A549 (cell line): Measurements from ENCODE around the gene OVAAL.

Experiments
- CHD2 ChIP-seq: fragments of 150-350 bp; IDR thresholded peaks from 2 replicates; pipeline ENCODE4 v1.6.1; 2014; ENCODE audit warnings: low read length; ENCODE audit not compliant: partially characterized antibody
- CTCF ChIP-seq: fragments of >200 bp; sonication (Bioruptor Twin); formaldehyde crosslinking; IDR thresholded peaks from 3 replicates; pipeline ENCODE4 v1.5.1; 2016
- EHF ChIP-seq: fragments of 250-450 bp; sonication (Bioruptor Pico); IDR thresholded peaks from 2 replicates; pipeline ENCODE4 v1.5.0; 2020; ENCODE audit warnings: mild to moderate bottlenecking
- JUNB ChIP-seq: fragments of >200 bp; sonication (Bioruptor Twin); formaldehyde crosslinking; IDR thresholded peaks from 2 replicates; pipeline ENCODE4 v1.6.1; 2016
- KDM1A ChIP-seq: fragments of 200-600 bp; sonication (generic); IDR thresholded peaks from 2 replicates; pipeline ENCODE4 v1.6.1; 2016; ENCODE audit warnings: low read depth, mild to moderate bottlenecking
- MAX ChIP-seq: IDR thresholded peaks from 2 replicates; pipeline ENCODE4 v1.6.1; 2012
- MYC ChIP-seq: IDR thresholded peaks from 2 replicates; pipeline ENCODE4 v1.6.1; 2012; ENCODE audit warnings: mild to moderate bottlenecking, inconsistent platforms, low read length, improper control_type of control experiment, borderline replicate concordance
- POLR2A ChIP-seq: IDR thresholded peaks from 2 replicates; pipeline ENCODE4 v1.6.1; 2012; ENCODE audit warnings: mild to moderate bottlenecking, low read length
- RAD21 ChIP-seq, 2 experiments: fragments of >200 bp in 1 of 2; sonication (Bioruptor Twin) in 1 of 2; formaldehyde crosslinking in 1 of 2; IDR thresholded peaks in 1 of 2; conservative IDR thresholded peaks in 1 of 2; 2 replicates in 1 of 2; 3 replicates in 1 of 2; pipeline ENCODE4 v1.6.1; 2012 to 2018; ENCODE audit warnings: inconsistent platforms in 1 of 2
- RFX5 ChIP-seq: fragments of 450-650 bp; IDR thresholded peaks from 2 replicates; pipeline ENCODE4 v1.7.1; 2014; ENCODE audit warnings: antibody characterized with exemption, mild to moderate bottlenecking, moderate library complexity
- USF2 ChIP-seq: fragments of 450-650 bp; IDR thresholded peaks from 2 replicates; pipeline ENCODE4 v1.6.1; 2014; ENCODE audit warnings: antibody characterized with exemption
- TF ChIP-seq, protein P1 (sequence below): IDR thresholded peaks from 2 replicates; pipeline ENCODE4 v1.6.1; 2012
- TF ChIP-seq, protein P2 (sequence below): fragments of >200 bp; sonication (Bioruptor Twin); formaldehyde crosslinking; IDR thresholded peaks from 3 replicates; pipeline ENCODE4 v1.6.1; 2016

GRCh38 chr1:180536821-180537372, 21.9 kb upstream of the OVAAL start:
- TF ChIP-seq RAD21 (conservative IDR thresholded peaks at IDR 0.05 in 1 of 2, IDR thresholded peaks at IDR 0.05 in 1 of 2) (no peak), POLR2A (no peak), USF2 (no peak), CTCF (no peak), EHF (CRISPR knock-in tag) (no peak), KDM1A (no peak), MAX (no peak), MYC (no peak), RFX5 (no peak), JUNB (no peak), CHD2 (no peak)
- TF ChIP-seq, protein P1, sequence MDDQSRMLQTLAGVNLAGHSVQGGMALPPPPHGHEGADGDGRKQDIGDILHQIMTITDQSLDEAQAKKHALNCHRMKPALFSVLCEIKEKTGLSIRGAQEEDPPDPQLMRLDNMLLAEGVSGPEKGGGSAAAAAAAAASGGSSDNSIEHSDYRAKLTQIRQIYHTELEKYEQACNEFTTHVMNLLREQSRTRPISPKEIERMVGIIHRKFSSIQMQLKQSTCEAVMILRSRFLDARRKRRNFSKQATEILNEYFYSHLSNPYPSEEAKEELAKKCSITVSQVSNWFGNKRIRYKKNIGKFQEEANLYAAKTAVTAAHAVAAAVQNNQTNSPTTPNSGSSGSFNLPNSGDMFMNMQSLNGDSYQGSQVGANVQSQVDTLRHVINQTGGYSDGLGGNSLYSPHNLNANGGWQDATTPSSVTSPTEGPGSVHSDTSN: no peak
- TF ChIP-seq, protein P2, sequence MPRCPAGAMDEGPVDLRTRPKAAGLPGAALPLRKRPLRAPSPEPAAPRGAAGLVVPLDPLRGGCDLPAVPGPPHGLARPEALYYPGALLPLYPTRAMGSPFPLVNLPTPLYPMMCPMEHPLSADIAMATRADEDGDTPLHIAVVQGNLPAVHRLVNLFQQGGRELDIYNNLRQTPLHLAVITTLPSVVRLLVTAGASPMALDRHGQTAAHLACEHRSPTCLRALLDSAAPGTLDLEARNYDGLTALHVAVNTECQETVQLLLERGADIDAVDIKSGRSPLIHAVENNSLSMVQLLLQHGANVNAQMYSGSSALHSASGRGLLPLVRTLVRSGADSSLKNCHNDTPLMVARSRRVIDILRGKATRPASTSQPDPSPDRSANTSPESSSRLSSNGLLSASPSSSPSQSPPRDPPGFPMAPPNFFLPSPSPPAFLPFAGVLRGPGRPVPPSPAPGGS: no peak
